CD4-positive, alpha-beta T cell treated with Interleukin-6 at 100 ng/mL for 8 hours (primary cell): ENCODE measurements around the gene AP2A1.
A peak's percentile ranks its signal among the peaks of the same experiment; 100 is the strongest.

ENCODE experiments used
- DNase-seq: peaks from one replicate; pipeline ENCODE4 v3.0.0-alpha.2; 2020; ENCODE audit warnings: mixed read lengths, low spot score

AP2A1 gene

DNA sequence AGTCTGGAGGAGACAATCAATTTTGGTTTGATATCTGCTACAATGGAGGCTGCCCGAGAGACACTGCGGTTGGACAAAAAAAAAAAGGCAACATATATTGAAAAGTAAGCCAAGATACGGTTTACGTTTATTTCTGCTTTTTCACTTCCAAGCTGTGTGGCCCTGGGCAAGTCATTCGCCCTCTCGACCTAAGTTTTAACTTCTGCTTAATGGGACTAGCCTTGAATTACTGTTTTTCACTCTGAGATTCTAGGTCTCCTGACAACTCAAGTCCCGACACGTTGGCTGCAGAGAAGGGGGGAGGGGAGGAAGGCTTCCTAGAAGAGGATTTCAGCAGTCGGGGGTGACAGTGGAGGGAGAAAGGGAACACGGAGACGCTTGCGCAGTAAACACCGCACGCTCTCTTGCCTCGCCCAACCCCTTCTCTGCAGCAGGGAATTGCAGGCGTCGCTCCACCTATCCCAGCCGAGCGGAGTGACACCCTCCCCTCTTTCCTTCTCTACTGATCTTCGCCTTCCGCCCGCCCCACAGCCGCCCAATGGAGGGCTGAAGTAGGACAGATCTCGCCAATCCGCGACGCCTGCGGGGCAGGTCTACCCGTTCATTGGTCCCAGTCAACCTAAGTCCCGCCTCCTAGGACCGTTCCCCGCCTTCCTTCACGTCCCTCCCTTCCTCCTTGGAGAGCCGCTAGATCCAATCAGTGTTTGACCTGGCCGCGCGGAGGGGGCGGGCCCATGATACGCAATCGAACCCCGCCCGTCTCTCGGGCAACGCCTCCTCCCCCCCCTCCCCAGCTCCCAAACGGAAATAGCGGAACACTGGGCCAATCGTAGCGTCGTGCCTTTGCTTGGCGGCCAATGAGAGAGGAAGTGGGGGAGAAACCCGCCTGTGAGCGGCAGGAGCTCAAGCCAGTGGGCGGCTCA, 533 bp upstream of the AP2A1 start:
- peak; percentile 100 for DNase-seq

DNA sequence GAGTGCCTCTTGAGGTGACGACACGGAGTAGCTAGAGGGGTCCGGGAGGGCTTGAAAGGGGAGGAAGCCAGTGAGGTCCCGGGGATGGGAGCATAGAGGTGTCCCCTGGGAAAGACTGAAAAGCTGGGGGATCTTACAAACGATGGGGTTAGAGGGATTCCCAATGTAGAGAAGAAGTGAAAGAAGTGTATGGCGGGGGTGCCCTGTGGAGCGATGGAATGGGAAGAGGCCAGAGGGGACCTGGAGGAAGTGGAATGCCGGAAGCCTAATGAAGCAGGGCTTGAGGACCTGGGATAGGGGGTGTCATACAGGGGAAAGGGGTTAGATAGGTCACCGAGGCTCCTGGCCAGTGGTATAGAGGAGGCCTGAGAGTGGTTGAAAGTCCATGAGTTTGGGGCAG, 580 bp downstream of the AP2A1 start:
- no peak for DNase-seq

DNA sequence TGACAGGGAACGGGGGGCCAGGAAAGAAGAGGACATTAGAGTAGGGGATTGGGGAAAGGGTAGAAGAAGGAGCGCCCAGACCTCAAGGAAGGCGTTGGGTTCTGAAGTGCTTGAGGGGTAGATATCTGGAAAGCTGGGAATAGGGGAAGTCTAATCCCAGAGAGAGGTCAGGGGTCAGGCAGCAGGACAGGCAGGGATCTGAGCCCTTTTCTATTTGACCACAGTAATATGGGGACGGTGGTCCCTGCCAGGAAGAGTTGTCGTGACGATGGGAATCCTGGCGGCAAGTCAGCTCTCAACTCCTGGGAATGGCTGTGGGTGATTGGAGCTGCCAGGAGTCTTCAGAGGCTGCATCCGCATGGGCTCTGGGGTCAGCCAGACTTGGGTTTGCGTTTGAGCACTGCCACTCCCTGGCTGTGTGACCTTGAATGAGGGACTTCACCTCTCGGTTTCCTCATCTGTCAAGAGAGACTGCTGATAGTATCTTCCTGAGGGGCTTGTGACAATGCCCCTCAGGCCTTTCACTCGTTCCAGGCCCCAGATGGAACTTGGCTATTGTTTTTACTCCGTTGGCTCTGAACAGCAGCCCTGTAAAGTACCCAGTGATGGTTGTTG, 1.3 kb downstream of the AP2A1 start:
- no peak for DNase-seq

DNA sequence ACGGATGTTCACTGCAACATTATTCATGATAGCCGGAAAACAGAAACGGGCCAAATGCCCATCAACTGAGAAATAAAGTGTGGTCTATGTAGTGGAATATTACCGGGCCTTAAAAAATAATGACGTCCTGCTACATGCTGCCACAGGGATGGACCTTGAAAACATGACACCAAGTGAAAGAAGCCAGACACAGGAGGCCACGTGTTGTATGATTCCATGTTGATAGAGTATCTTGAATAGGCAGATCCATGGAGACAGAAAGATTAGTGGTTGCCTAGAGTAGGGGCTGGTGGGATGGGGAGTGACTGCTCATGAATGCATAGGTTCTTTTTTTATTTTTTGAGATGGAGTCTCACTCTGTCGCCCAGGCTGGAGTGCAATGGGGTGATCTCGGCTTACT, 3.7 kb downstream of the AP2A1 start:
- no peak for DNase-seq

DNA sequence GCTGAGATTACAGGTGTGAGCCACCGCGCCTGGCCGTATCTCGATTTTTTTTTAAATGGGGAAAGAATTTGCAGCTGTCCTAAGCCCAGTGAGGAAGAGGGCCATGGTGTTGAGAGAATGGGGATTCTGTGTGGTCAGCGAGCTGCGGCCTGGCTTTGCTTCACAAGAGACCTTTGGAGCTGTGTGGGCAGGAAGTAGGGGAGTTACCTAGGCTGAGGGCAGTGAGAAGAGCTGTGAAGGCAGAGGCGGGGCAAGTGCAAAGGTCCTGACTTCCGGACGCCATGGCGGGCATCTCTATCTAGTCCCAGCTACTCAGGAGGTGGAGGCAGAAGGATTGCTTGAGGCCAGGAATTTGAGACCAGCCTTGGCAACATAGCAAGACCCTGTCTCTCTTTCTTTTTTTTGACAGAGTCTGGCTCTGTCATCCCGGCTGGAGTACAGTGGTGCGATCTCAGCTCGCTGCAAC, 4.9 kb downstream of the AP2A1 start:
- no peak for DNase-seq

GRCh38 chr19:49772850-49773432, 6.1 kb downstream of the AP2A1 start:
- DNase-seq: no peak

- no peak for DNase-seq
Observed at GRCh38 chr19:49773663-49774350, 7.0 kb downstream of the AP2A1 start.

DNA sequence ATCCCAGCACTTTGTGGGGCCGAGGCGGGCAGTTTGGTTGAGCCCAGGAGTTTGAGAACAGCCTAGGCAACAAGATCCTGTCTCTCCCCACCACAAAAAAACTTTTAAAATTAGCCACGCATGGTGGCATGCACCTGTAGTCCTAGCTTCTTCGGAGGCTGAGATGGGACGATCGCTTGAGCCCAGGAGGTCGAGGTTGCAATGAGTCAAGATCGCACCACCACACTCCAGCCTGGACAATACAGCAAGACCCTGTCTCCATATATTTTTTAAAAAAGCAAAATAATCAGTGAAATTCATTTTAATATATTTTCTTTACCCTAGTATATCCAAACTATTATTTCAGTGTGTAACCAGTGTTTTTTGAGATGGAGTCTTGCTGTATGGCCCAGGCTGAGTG, 8.2 kb downstream of the AP2A1 start:
- no peak for DNase-seq

DNA sequence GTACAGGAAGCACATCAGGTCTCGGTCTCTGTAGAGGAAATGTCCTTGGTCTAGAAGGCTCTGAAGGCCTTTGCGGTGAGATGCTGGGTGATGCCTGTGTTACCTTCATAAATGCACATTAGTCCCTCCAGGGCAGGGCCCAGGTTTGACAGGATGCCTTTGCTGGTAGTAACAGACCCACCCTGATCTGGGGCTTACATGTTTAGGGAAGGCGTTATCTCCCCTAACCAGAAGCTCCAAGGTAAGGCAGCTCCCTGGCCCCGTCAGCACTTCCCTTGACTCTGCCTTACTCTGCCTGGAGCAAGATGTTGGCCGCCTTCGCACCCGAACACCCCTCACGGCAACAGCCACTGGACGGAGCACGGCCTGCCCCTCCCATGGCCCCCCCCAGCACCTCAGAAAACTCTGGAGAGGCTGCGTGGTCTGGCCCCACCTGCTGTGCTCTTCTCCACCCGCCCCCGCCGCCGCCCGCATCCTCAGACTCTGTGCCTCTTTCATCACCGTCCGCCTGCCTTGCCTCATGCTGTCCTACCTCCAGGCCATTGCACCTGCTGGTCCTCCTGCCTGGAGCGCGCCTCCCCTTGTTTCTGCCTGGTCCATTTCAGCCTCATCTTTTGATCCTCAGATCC, 9.1 kb downstream of the AP2A1 start:
- no peak for DNase-seq

DNA sequence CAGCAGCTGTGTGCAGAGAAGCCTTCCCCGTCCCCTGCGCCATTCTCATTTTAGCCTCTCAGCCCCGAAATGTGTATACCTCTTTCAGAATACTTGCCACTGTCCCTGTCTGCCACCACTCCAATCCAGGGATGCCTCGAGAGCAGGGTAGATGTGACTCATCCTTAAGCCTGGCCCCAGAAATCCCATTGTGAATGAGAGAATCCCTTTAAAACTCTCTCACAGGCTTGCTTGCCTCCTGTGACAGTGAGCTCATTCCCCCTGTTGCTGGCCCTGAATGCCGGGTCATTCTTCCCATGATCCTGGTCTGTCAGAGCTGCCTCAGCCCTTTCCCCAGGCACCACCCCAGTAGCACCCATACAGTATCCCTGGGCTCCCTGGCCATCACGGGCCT, 9.6 kb downstream of the AP2A1 start:
- no peak for DNase-seq

DNA sequence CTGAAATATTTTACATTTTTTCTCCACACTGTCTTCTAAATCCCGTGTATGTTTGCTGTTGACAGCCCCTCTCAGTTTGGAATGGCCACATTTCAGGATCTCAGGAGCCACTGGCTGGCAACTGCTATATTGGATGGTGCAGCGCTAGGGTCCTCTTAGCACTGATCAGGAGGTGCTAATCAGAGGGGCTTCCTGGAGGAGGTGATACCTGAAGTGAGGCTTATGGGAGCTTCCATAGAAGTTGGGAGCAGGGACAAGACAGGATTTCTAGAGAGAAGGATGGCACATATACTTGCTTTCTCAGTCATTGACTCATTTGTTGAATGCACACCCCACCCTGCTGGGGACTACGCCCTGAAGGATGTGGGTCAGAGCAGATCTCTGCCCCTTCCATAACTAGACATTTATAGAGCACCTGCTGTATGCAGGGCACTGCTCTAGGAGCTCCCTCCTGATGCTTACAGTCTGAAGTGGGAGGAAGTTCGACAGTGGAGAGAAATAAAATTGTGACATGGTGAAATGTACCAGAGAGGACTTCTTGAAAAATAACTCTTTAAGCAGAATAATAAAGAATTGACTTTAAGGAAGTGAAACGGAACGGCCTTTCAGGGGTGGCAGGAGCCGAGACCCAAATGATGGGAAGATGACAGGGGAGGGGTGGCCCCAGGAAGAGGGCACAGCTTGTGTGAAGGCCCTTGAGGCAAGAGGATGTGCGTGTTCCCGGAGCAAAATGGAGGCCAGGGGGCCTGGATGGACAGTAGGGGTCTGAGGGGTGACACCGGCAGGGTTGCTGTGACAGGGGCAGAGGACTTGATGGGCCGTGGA, 13.1 kb downstream of the AP2A1 start:
- no peak for DNase-seq

- no peak for DNase-seq
Observed at GRCh38 chr19:49780861-49781260, 14.1 kb downstream of the AP2A1 start.

DNA sequence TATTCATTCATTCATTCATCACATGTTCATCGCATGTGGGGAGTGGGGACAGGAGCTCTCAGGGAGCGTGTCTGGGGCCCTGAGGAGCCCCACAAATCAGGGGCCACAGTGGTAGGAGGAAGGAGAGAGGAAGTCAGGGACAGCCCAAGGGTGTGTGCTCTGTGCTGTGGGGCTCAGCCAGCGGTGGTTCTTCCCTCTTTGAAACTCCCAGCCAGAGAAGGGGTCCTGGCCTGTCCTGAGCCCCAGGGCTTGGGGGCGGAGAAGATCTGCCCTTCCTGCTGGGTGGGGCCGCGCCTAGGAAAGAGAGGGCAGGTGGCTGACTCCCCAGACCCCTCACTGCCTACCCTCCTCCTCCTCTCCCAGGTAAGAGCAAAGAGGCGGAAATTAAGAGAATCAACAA, 14.6 kb downstream of the AP2A1 start:
- DNase-seq: no peak

- no peak for DNase-seq
Observed at GRCh38 chr19:49782515-49782914, 15.7 kb downstream of the AP2A1 start.

DNA sequence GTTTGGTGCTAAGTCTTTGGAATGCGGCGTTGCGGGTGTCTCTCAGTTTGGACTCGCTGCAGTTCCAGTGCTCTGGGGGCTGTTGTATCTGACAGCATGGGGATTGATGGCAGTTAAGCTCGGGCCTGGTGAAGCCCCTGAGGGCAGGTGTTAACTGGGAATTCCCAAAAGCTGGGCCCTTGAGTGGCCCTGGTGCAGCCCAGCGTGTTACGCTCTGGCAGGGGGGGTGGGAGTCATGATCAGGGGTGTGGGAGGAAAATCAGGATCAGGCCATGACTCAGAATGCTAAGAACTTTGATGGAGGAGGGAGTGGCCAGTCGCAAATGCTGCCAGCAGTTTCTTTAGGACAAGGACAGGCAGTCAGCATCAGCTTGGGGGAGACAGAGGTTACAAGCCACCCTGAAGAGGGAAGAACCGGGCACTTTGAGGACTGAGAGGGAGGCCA, 19.6 kb downstream of the AP2A1 start:
- DNase-seq: no peak

DNA sequence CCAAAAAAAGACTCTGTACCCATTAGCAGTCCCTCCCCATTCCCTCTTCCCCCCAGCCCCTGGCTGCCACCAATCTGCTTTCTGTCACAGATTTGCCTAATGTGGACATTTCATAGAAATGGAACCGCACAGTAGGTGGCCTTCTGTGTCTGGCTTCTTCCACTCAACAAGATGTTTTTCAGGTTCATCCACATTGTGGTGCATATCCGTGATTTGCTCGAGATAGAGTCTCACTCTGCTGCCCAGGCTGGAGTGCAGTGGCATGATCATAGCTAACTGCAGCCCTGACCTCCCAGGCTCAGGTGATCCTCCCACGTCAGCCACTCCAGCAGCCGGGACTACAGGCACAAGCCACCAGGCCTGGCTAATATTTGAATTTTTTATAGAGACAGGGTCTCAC, 20.9 kb downstream of the AP2A1 start:
- no peak for DNase-seq

GRCh38 chr19:49788857-49789256, 22.1 kb downstream of the AP2A1 start:
- DNase-seq: no peak

DNA sequence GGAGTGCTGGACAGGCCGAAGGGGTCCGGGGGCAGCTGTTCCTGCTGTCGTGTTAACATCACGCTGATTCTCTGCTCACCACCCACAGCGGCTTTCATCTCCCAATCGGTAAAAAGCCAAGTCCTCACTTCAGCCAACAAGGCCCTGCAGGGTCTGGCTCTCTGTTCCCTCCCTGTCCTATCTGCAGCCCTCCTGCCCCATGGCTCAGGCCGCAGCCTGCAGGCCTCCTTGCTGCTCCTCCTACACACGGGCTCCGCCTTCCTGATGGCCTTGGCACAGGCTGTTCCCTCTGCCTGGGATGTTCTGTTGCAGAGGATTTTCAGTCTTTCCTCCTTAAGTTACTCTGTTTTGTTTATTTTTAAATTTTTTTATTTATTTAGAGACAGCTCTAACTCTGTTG, 24.1 kb downstream of the AP2A1 start:
- DNase-seq: no peak

DNA sequence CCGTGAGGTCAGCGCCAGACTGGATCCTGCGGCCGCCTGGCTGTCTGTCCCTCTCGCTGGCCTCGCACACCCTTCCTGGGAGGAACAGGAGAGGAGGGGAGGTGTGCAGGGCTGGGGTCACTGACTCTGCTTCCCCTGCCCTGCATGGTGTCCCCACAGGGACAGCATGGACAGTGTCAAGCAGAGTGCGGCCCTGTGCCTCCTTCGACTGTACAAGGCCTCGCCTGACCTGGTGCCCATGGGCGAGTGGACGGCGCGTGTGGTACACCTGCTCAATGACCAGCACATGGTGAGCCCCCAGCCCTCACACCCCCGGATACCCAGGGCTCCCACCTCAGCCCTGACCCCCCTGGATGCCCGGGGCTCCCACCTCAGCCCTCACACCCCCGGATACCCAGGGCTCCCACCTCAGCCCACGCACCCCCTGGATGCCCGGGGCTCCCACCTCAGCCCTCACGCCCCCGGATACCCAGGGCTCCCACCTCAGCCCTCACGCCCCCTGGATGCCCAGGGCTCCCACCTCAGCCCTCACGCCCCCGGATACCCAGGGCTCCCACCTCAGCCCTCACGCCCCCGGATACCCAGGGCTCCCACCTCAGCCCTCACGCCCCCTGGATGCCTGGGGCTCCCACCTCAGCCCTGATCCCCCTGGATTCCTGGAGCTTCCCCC, 25.1 kb downstream of the AP2A1 start:
- DNase-seq: no peak

DNA sequence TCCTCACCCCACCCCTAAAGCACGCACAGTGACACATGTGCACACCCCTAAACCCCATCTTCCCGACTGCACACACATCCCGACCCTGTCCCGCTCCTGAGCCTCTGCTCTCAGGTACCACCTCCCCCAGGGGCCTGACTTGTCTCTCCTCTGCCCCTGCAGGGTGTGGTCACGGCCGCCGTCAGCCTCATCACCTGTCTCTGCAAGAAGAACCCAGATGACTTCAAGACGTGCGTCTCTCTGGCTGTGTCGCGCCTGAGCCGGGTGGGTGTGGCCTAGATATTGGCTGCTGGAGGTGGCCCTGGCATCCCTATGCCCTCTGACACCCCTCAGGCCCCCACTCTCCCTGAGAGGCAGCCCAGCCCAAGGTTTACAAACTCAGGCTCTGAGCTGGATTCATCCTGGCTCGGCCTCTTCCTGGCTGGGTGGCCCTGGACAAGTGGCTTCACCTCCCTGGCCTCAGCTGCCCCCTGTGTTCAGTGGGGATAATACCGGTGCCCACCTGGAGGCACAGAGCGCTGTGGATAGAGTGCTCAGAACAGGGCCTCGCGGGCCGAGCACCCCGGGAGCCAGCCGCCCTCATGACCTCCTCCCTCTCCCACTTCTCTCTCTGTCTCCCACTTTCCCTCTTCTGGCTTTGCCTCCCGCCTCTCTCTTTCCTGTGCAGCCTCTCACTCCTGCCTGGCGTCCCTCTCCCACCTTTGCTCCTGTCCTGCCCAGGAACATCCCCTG, 26.2 kb downstream of the AP2A1 start:
- DNase-seq: no peak
